Uterus (tissue), 4 donors: ENCODE results near the gene TEX13B. TPM values are rescaled to one million over a fixed set of nuclear protein-coding genes. Genes with fewer than 3 reads are reported as not detected.

Experiments used
- DNase-seq, 2 donors: peaks; one replicate each; pipeline ENCODE4 v3.0.0-alpha.2; 2019 to 2020
- H3K27ac ChIP-seq, 2 donors: fragments of 200-600 bp; sonication (generic); 1 replicate in 1 of 2; 2 replicates in 1 of 2; pipeline ENCODE4 v1.5.1; 2016 to 2018
- H3K27me3 ChIP-seq, 2 donors: fragments of 200-600 bp; sonication (generic); one replicate each; pipeline ENCODE4 v1.5.1; 2018 to 2019; ENCODE audit warnings: control low read depth in 1 of 2
- H3K36me3 ChIP-seq, 2 donors: fragments of 200-600 bp; sonication (generic); one replicate each; pipeline ENCODE4 v1.5.1; 2019; ENCODE audit warnings: control low read depth in 1 of 2
- H3K4me1 ChIP-seq, 2 donors: fragments of 200-600 bp; sonication (generic); one replicate each; pipeline ENCODE4 v1.5.1; 2018 to 2019; ENCODE audit warnings: control low read depth in 1 of 2
- H3K4me3 ChIP-seq, 2 donors: fragments of 200-600 bp; sonication (generic); 1 replicate in 1 of 2; 2 replicates in 1 of 2; pipeline ENCODE4 v1.5.1; 2018 to 2019; ENCODE audit warnings: mild to moderate bottlenecking in 1 of 2
- H3K9me3 ChIP-seq, 2 donors: fragments of 200-600 bp; sonication (generic); one replicate each; pipeline ENCODE4 v1.5.1; 2019; ENCODE audit warnings: control low read depth in 1 of 2
- CTCF ChIP-seq, 4 experiments: fragments of 200-600 bp in 2 of 4; fragments of 450-650 bp in 2 of 4; sonication (generic) in 2 of 4; IDR thresholded peaks; one replicate each; pipeline ENCODE4 v1.5.1; 2016 to 2019; ENCODE audit warnings: antibody characterized with exemption in 4 of 4, mild to moderate bottlenecking in 2 of 4, moderate library complexity in 1 of 4
- POLR2A ChIP-seq, 2 donors: fragments of 450-650 bp; IDR thresholded peaks; one replicate each; pipeline ENCODE4 v1.6.1; 2016; ENCODE audit warnings: antibody characterized with exemption in 2 of 2, mild to moderate bottlenecking in 1 of 2, moderate library complexity in 1 of 2
- intact Hi-C: fragments of 100-400 bp; cut with DNase I; formaldehyde crosslinking; loops from one replicate; pipeline ENCODE4 v1.15.1; 2023; ENCODE audit warnings: low total_unique reads
- total RNA-seq, 4 donors: library from RNA; depleted of rRNA in 3 of 4; stranded (reverse); fragments of >200 nt in 3 of 4; gene quantifications; one replicate each; pipeline versions ENCODE4 v1.1.0 to v1.2.4, GENCODE V29; 2014 to 2023
- donor health status: DM: yes; HTN: yes; CAD: no.

The TEX13B gene
- not detected for total RNA-seq

- intact Hi-C loops, result no loop called here
- Histone ChIP-seq H3K9me3 (no peaks in the 10 kb centered on the region), H3K4me3 (no peak within 1 kb of the TSS), H3K27me3 (no peaks in the 10 kb centered on the region), H3K27ac (no peak within 1 kb of the TSS), H3K36me3 (no peaks in the 10 kb centered on the region), H3K4me1 (no peaks in the 10 kb centered on the region)
- no peak for DNase-seq
- TF ChIP-seq POLR2A (IDR thresholded peaks at IDR 0.05) (no peak), CTCF (IDR thresholded peaks at IDR 0.05) (no peak)
Measured at GRCh38 chrX:107982356-107982755, at the start of gene TEX13B. Gene TEX13B, minus strand, starts transcription at chrX:107982370. Its CDS starts 243 bp downstream, at chrX:107982127.

GRCh38 chrX:108029928-108030711 lies 48.0 kb upstream of the TEX13B start:
- H3K9me3 ChIP-seq, result no peaks in the 10 kb centered on the region
- H3K4me3 ChIP-seq, result no peak overlapping the region
- no peak for DNase-seq
- no peaks in the 10 kb centered on the region for H3K4me1 ChIP-seq
- H3K36me3 ChIP-seq, result no peaks in the 10 kb centered on the region
- TF ChIP-seq POLR2A (IDR thresholded peaks at IDR 0.05), result no peak
- no peak for TF ChIP-seq CTCF (IDR thresholded peaks at IDR 0.05)
- intact Hi-C loops, result no loop called here
- no peaks in the 10 kb centered on the region for H3K27me3 ChIP-seq
- no peak overlapping the region for H3K27ac ChIP-seq

- no peak for DNase-seq
- intact Hi-C loops, result no loop called here
- Histone ChIP-seq H3K27ac (no peak overlapping the region), H3K4me3 (no peak overlapping the region), H3K4me1 (no peaks in the 10 kb centered on the region), H3K36me3 (no peaks in the 10 kb centered on the region), H3K9me3 (no peaks in the 10 kb centered on the region), H3K27me3 (peaks cover 0 to 5% of the 10 kb centered on the region in 2 donors)
- TF ChIP-seq POLR2A (IDR thresholded peaks at IDR 0.05), result no peak
- no peak for TF ChIP-seq CTCF (IDR thresholded peaks at IDR 0.05)
Measured at GRCh38 chrX:108028854-108029253, 46.7 kb upstream of the TEX13B start.

GRCh38 chrX:108025954-108026600 lies 43.9 kb upstream of the TEX13B start:
- Histone ChIP-seq H3K9me3 (no peaks in the 10 kb centered on the region), H3K4me1 (no peaks in the 10 kb centered on the region), H3K4me3 (no peak overlapping the region), H3K36me3 (no peaks in the 10 kb centered on the region), H3K27ac (no peak overlapping the region), H3K27me3 (peaks cover 0 to 7% of the 10 kb centered on the region in 2 donors)
- no peak for DNase-seq
- intact Hi-C loops, result no loop called here
- TF ChIP-seq POLR2A (IDR thresholded peaks at IDR 0.05), result no peak
- no peak for TF ChIP-seq CTCF (IDR thresholded peaks at IDR 0.05)

GRCh38 chrX:108025376-108025775 lies 43.2 kb upstream of the TEX13B start:
- H3K27ac ChIP-seq, result no peak overlapping the region
- TF ChIP-seq CTCF (IDR thresholded peaks at IDR 0.05) (no peak), POLR2A (IDR thresholded peaks at IDR 0.05) (no peak)
- H3K27me3 ChIP-seq, result peaks cover 0 to 7% of the 10 kb centered on the region in 2 donors
- H3K9me3 ChIP-seq, result no peaks in the 10 kb centered on the region
- H3K4me3 ChIP-seq, result no peak overlapping the region
- no peaks in the 10 kb centered on the region for H3K36me3 ChIP-seq
- intact Hi-C loops, result no loop called here
- DNase-seq, result no peak
- H3K4me1 ChIP-seq, result no peaks in the 10 kb centered on the region
